Measurements from ENCODE around the gene FYTTD1. TPM values are rescaled to one million over a fixed set of nuclear protein-coding genes. Genes with fewer than 3 reads are reported as not detected.

The FYTTD1 gene, protein sequence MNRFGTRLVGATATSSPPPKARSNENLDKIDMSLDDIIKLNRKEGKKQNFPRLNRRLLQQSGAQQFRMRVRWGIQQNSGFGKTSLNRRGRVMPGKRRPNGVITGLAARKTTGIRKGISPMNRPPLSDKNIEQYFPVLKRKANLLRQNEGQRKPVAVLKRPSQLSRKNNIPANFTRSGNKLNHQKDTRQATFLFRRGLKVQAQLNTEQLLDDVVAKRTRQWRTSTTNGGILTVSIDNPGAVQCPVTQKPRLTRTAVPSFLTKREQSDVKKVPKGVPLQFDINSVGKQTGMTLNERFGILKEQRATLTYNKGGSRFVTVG
- 10 to 100 TPM; 28.5 to 52.6 (median 42.7) TPM for total RNA-seq
- 10 to 100 TPM; 10.9 to 15.7 (median 12.0) TPM for polyA plus RNA-seq
- long read RNA-seq, donor 1, full-length matches to known transcripts: 20 of 43 reads
- long read RNA-seq, donor 1, partial matches to known transcripts: 23 of 43 reads
- long read RNA-seq, donor 1, other reads (novel, unspliced or antisense): 0 of 43 reads
- long read RNA-seq, donor 2, full-length matches to known transcripts: 15 of 22 reads
- long read RNA-seq, donor 2, partial matches to known transcripts: 7 of 22 reads
- long read RNA-seq, donor 2, other reads (novel, unspliced or antisense): 0 of 22 reads

GRCh38 chr3:197749601-197750395 is at the start of gene FYTTD1:
Gene FYTTD1, plus strand, starts transcription at chr3:197749883. Its CDS starts 89 bp downstream, at chr3:197749972.
- Histone ChIP-seq H3K27me3 (replicated peaks in 1 of 7) (no peaks in the 10 kb centered on the region), H3K4me3 (peak within 1 kb of the TSS; percentile 70 to 94 (median 86)), H3K9me3 (no peaks in the 10 kb centered on the region), H3K27ac (peak within 1 kb of the TSS; percentile 93 to 98 (median 97)), H3K36me3 (no peaks in the 10 kb centered on the region), H3K4me1 (peaks cover 17 to 69% (median 52%) of the 10 kb centered on the region in 6 donors)
- peak; percentile 99 for DNase-seq
- WGBS, 5 donors: 0 to 1% (median 1%) methylated on average over 41 to 104 of the region's 104 CpGs
- intact Hi-C loops (cut with DNase I; ENCODE audit: low total_unique reads): no loop called here
- TF ChIP-seq POLR2AphosphoS5 (IDR thresholded peaks at IDR 0.05): peak; percentile 88 to 90 (median 89)
- peak in 2 of 3 donors; percentile 58 to 59 for TF ChIP-seq POLR2A (IDR thresholded peaks at IDR 0.05)
- TF ChIP-seq, protein P1, sequence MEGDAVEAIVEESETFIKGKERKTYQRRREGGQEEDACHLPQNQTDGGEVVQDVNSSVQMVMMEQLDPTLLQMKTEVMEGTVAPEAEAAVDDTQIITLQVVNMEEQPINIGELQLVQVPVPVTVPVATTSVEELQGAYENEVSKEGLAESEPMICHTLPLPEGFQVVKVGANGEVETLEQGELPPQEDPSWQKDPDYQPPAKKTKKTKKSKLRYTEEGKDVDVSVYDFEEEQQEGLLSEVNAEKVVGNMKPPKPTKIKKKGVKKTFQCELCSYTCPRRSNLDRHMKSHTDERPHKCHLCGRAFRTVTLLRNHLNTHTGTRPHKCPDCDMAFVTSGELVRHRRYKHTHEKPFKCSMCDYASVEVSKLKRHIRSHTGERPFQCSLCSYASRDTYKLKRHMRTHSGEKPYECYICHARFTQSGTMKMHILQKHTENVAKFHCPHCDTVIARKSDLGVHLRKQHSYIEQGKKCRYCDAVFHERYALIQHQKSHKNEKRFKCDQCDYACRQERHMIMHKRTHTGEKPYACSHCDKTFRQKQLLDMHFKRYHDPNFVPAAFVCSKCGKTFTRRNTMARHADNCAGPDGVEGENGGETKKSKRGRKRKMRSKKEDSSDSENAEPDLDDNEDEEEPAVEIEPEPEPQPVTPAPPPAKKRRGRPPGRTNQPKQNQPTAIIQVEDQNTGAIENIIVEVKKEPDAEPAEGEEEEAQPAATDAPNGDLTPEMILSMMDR (IDR thresholded peaks at IDR 0.05 in 8 of 11, conservative IDR thresholded peaks at IDR 0.05 in 3 of 11): peak in 10 of 11 experiments; percentile 34 to 84 (median 64)

GRCh38 chr3:197700095-197700494 is 49.6 kb upstream of the FYTTD1 start:
- H3K27me3 ChIP-seq (replicated peaks in 1 of 7): no peaks in the 10 kb centered on the region
- no peaks in the 10 kb centered on the region for H3K4me1 ChIP-seq
- peak overlapping the region in 2 of 8 donors; percentile 17 to 23 for H3K27ac ChIP-seq
- no peaks in the 10 kb centered on the region for H3K9me3 ChIP-seq
- DNase-seq: no peak
- intact Hi-C loops (cut with DNase I; ENCODE audit: low total_unique reads): no loop called here
- 87 to 95% (median 91%) methylated on average over 9 of the region's 9 CpGs for WGBS, 5 donors
- TF ChIP-seq POLR2AphosphoS5 (IDR thresholded peaks at IDR 0.05) (no peak), POLR2A (IDR thresholded peaks at IDR 0.05) (no peak)
- TF ChIP-seq, protein P1 (IDR thresholded peaks at IDR 0.05 in 8 of 11, conservative IDR thresholded peaks at IDR 0.05 in 3 of 11): no peak
- peaks cover 4 to 100% (median 86%) of the 10 kb centered on the region in 6 donors for H3K36me3 ChIP-seq
- H3K4me3 ChIP-seq: no peak overlapping the region

DNA sequence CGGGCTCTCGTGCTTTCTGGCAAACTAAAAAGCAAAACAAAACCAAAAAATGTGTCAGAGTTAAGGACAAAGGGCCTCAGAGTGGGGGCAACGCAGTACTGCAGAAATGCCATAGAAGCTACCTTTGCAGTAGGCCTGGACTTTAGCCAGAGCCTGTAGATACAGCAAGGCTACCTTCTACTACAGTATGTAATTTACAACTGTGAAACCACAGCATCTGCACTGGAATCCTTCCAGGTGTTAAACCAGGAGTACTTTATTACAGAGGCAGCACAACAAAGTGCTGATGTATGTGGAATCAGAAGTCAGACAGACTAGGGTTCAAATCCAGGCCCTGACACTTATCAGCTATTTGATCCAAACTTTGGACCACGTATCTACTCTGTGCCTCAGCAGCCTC is 47.8 kb upstream of the FYTTD1 start:
- TF ChIP-seq, protein P1 (IDR thresholded peaks at IDR 0.05 in 8 of 11, conservative IDR thresholded peaks at IDR 0.05 in 3 of 11): no peak
- no peak for TF ChIP-seq POLR2AphosphoS5 (IDR thresholded peaks at IDR 0.05)
- no peak for DNase-seq
- intact Hi-C loops (cut with DNase I; ENCODE audit: low total_unique reads): no loop called here
- Histone ChIP-seq H3K9me3 (no peaks in the 10 kb centered on the region), H3K4me3 (no peak overlapping the region), H3K4me1 (no peaks in the 10 kb centered on the region), H3K27me3 (replicated peaks in 1 of 7) (no peaks in the 10 kb centered on the region), H3K36me3 (peaks cover 4 to 97% (median 70%) of the 10 kb centered on the region in 6 donors), H3K27ac (no peak overlapping the region)
- 94 to 99% (median 95%) methylated on average over 4 of the region's 4 CpGs for WGBS, 5 donors
